Measurements from ENCODE around the gene MYMK. TPM values are rescaled to one million over a fixed set of nuclear protein-coding genes. Genes with fewer than 3 reads are reported as not detected.

Gene MYMK
- 0.25 and 0.27 TPM in 2 replicates for polyA plus RNA-seq (2013)

DNA sequence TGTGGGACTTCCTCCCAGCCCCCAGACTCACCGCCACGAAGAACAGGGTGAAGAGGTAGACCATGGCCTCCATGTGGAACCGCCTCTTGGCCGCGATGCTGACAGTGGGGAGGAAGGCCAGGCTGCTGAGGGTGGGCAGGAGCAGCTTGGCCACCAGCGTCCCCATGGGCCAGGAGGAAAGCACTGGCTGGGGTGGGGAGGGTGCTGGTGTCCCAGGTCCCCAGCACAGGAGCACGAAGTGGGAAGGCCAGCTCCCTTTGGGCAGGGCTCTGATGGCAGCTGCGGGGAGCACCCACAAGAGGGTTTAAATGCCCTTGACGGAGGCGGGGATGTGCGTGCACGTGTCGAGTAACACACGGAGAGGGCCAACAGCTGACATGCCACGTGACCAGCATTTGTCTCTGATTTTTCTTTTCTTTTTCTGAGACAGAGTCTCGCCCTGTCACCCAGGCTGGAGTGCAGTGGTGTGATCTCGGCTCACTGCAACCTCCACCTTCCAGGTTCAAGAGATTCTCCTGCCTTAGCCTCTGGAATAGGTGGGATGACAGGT is at the start of gene MYMK:
TSS of gene MYMK (minus strand) at position 281 of the 550 bp plus-strand sequence. CDS start at position 166, 115 bp downstream.
- Histone ChIP-seq H4K8ac (ENCODE audit: low read depth, low read length) (no peak within 1 kb of the TSS), H3K4me2 (ENCODE audit: low read length) (no peak within 1 kb of the TSS), H2AK5ac (ENCODE audit: low read length) (peak within 1 kb of the TSS; percentile 5), H3K4ac (ENCODE audit: low read depth, low read length) (no peak within 1 kb of the TSS), H3K27me3 (ENCODE audit: insufficient read depth, low read length) (no peaks in the 10 kb centered on the region), H2BK5ac (ENCODE audit: low read depth, low read length, poor library complexity) (no peak within 1 kb of the TSS), H3K23ac (ENCODE audit: low read length) (no peak within 1 kb of the TSS), H3K79me1 (ENCODE audit: low read length) (peaks cover 10% of the 10 kb centered on the region), H2BK12ac (ENCODE audit: low read length) (peak within 1 kb of the TSS; percentile 33), H2BK120ac (ENCODE audit: insufficient read depth, low read length, poor library complexity) (no peak within 1 kb of the TSS), H3K36me3 (ENCODE audit: control insufficient read depth in 1 of 2, insufficient read depth in 2 of 2, low read length in 2 of 2) (no peaks in the 10 kb centered on the region), H3K4me3 (ENCODE audit: low read depth, low read length) (no peak within 1 kb of the TSS), H3K79me2 (ENCODE audit: control insufficient read depth, insufficient read depth, low read length, poor library complexity) (no peaks in the 10 kb centered on the region), H2AFZ (ENCODE audit: insufficient read depth, low read length, poor library complexity) (no peak within 1 kb of the TSS), H3K4me1 (ENCODE audit: control insufficient read depth in 1 of 2, insufficient read depth in 2 of 2, low read length in 2 of 2) (peaks cover 29 to 37% of the 10 kb centered on the region in 2 experiments), H3K9me3 (ENCODE audit: insufficient read depth, low read depth, low read length) (no peaks in the 10 kb centered on the region), H4K91ac (ENCODE audit: low read depth, low read length) (peak within 1 kb of the TSS; percentile 59), H3K18ac (ENCODE audit: low read length) (no peak within 1 kb of the TSS), H3K14ac (ENCODE audit: low read length) (no peak within 1 kb of the TSS), H3K27ac (ENCODE audit: low read depth, low read length) (no peak within 1 kb of the TSS), H3K9ac (ENCODE audit: low read length) (no peak within 1 kb of the TSS), H4K12ac (ENCODE audit: low read depth, low read length) (no peak within 1 kb of the TSS)
- no peak for DNase-seq
- no CpG with 5 or more reads among the region's 17 CpGs for WGBS (ENCODE audit: extremely low coverage, insufficient coverage, insufficient read length)

- H3K36me3 ChIP-seq (ENCODE audit: control insufficient read depth in 1 of 2, insufficient read depth in 2 of 2, low read length in 2 of 2): peaks cover 0 to 5% of the 10 kb centered on the region in 2 experiments
- H4K12ac ChIP-seq (ENCODE audit: low read depth, low read length): no peak overlapping the region
- no peak overlapping the region for H2BK12ac ChIP-seq (ENCODE audit: low read length)
- no CpG with 5 or more reads among the region's 21 CpGs for WGBS (ENCODE audit: extremely low coverage, insufficient coverage, insufficient read length)
- H3K14ac ChIP-seq (ENCODE audit: low read length): no peak overlapping the region
- no peak overlapping the region for H2BK5ac ChIP-seq (ENCODE audit: low read depth, low read length, poor library complexity)
- no peaks in the 10 kb centered on the region for H3K9me3 ChIP-seq (ENCODE audit: insufficient read depth, low read depth, low read length)
- H3K18ac ChIP-seq (ENCODE audit: low read length): no peak overlapping the region
- H3K4me1 ChIP-seq (ENCODE audit: control insufficient read depth in 1 of 2, insufficient read depth in 2 of 2, low read length in 2 of 2): peaks cover 0 to 5% of the 10 kb centered on the region in 2 experiments
- no peak for DNase-seq
- no peak overlapping the region for H3K23ac ChIP-seq (ENCODE audit: low read length)
- H3K4ac ChIP-seq (ENCODE audit: low read depth, low read length): no peak overlapping the region
- no peak overlapping the region for H2BK120ac ChIP-seq (ENCODE audit: insufficient read depth, low read length, poor library complexity)
- no peaks in the 10 kb centered on the region for H3K79me2 ChIP-seq (ENCODE audit: control insufficient read depth, insufficient read depth, low read length, poor library complexity)
- no peaks in the 10 kb centered on the region for H3K79me1 ChIP-seq (ENCODE audit: low read length)
- no peak overlapping the region for H2AFZ ChIP-seq (ENCODE audit: insufficient read depth, low read length, poor library complexity)
- no peak overlapping the region for H3K4me2 ChIP-seq (ENCODE audit: low read length)
- H3K27ac ChIP-seq (ENCODE audit: low read depth, low read length): no peak overlapping the region
- H3K4me3 ChIP-seq (ENCODE audit: low read depth, low read length): no peak overlapping the region
- H2AK5ac ChIP-seq (ENCODE audit: low read length): no peak overlapping the region
- no peak overlapping the region for H4K91ac ChIP-seq (ENCODE audit: low read depth, low read length)
- H4K8ac ChIP-seq (ENCODE audit: low read depth, low read length): no peak overlapping the region
- H3K9ac ChIP-seq (ENCODE audit: low read length): no peak overlapping the region
- no peaks in the 10 kb centered on the region for H3K27me3 ChIP-seq (ENCODE audit: insufficient read depth, low read length)
These were observed 49.2 kb upstream of the MYMK start for GRCh38 chr9:133573791-133574515.

DNA sequence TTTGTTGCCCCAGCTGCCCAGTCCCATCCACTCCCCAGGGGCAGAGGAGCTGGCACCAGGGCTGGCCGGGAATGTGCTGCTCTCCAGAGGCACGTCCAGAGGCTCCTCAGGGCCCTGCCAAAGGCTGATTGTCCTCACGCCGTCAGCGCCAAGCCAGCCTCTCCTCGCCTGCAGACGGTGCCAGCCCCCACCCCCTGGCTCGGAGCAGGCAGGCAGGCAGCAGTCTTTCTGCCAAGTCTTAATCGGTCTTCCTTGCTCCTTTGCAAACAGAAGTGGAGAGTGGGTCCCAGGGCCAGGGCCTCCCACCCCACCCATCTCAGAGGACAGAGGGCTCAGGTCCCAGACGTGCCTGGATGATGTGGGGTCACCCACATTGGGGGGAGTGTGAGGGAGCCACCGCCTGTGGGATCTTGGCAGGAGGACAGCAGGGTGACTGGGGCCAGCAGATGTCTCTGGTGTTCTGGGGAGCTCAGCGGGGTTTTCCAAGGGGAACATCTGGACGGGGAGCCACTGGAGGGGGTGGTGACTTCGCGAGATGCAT is 48.1 kb upstream of the MYMK start:
- no CpG with 5 or more reads among the region's 15 CpGs for WGBS (ENCODE audit: extremely low coverage, insufficient coverage, insufficient read length)
- no peak overlapping the region for H2BK5ac ChIP-seq (ENCODE audit: low read depth, low read length, poor library complexity)
- H4K12ac ChIP-seq (ENCODE audit: low read depth, low read length): no peak overlapping the region
- no peak overlapping the region for H4K91ac ChIP-seq (ENCODE audit: low read depth, low read length)
- no peak overlapping the region for H2AK5ac ChIP-seq (ENCODE audit: low read length)
- no peak overlapping the region for H3K4me3 ChIP-seq (ENCODE audit: low read depth, low read length)
- H2BK120ac ChIP-seq (ENCODE audit: insufficient read depth, low read length, poor library complexity): no peak overlapping the region
- H3K27ac ChIP-seq (ENCODE audit: low read depth, low read length): no peak overlapping the region
- no peak overlapping the region for H3K4ac ChIP-seq (ENCODE audit: low read depth, low read length)
- no peaks in the 10 kb centered on the region for H3K79me1 ChIP-seq (ENCODE audit: low read length)
- no peak overlapping the region for H3K14ac ChIP-seq (ENCODE audit: low read length)
- no peaks in the 10 kb centered on the region for H3K9me3 ChIP-seq (ENCODE audit: insufficient read depth, low read depth, low read length)
- H2BK12ac ChIP-seq (ENCODE audit: low read length): no peak overlapping the region
- H3K9ac ChIP-seq (ENCODE audit: low read length): no peak overlapping the region
- H3K23ac ChIP-seq (ENCODE audit: low read length): no peak overlapping the region
- no peak overlapping the region for H3K4me2 ChIP-seq (ENCODE audit: low read length)
- no peak for DNase-seq
- no peaks in the 10 kb centered on the region for H3K79me2 ChIP-seq (ENCODE audit: control insufficient read depth, insufficient read depth, low read length, poor library complexity)
- no peaks in the 10 kb centered on the region for H3K27me3 ChIP-seq (ENCODE audit: insufficient read depth, low read length)
- no peak overlapping the region for H3K18ac ChIP-seq (ENCODE audit: low read length)
- no peak overlapping the region for H2AFZ ChIP-seq (ENCODE audit: insufficient read depth, low read length, poor library complexity)
- no peak overlapping the region for H4K8ac ChIP-seq (ENCODE audit: low read depth, low read length)
- peaks cover 0 to 5% of the 10 kb centered on the region in 2 experiments for H3K4me1 ChIP-seq (ENCODE audit: control insufficient read depth in 1 of 2, insufficient read depth in 2 of 2, low read length in 2 of 2)
- H3K36me3 ChIP-seq (ENCODE audit: control insufficient read depth in 1 of 2, insufficient read depth in 2 of 2, low read length in 2 of 2): peaks cover 0 to 5% of the 10 kb centered on the region in 2 experiments

- no peak overlapping the region for H3K27ac ChIP-seq (ENCODE audit: low read depth, low read length)
- no peaks in the 10 kb centered on the region for H3K9me3 ChIP-seq (ENCODE audit: insufficient read depth, low read depth, low read length)
- H3K79me2 ChIP-seq (ENCODE audit: control insufficient read depth, insufficient read depth, low read length, poor library complexity): no peaks in the 10 kb centered on the region
- H3K4me3 ChIP-seq (ENCODE audit: low read depth, low read length): no peak overlapping the region
- no peak overlapping the region for H3K9ac ChIP-seq (ENCODE audit: low read length)
- H2BK12ac ChIP-seq (ENCODE audit: low read length): no peak overlapping the region
- no peak overlapping the region for H2AK5ac ChIP-seq (ENCODE audit: low read length)
- H3K23ac ChIP-seq (ENCODE audit: low read length): no peak overlapping the region
- H2AFZ ChIP-seq (ENCODE audit: insufficient read depth, low read length, poor library complexity): no peak overlapping the region
- H4K12ac ChIP-seq (ENCODE audit: low read depth, low read length): no peak overlapping the region
- no peaks in the 10 kb centered on the region for H3K27me3 ChIP-seq (ENCODE audit: insufficient read depth, low read length)
- H2BK5ac ChIP-seq (ENCODE audit: low read depth, low read length, poor library complexity): no peak overlapping the region
- no peak overlapping the region for H2BK120ac ChIP-seq (ENCODE audit: insufficient read depth, low read length, poor library complexity)
- no peak for DNase-seq
- H4K91ac ChIP-seq (ENCODE audit: low read depth, low read length): no peak overlapping the region
- no peak overlapping the region for H3K14ac ChIP-seq (ENCODE audit: low read length)
- peaks cover 0 to 5% of the 10 kb centered on the region in 2 experiments for H3K36me3 ChIP-seq (ENCODE audit: control insufficient read depth in 1 of 2, insufficient read depth in 2 of 2, low read length in 2 of 2)
- H3K79me1 ChIP-seq (ENCODE audit: low read length): no peaks in the 10 kb centered on the region
- no peak overlapping the region for H3K4ac ChIP-seq (ENCODE audit: low read depth, low read length)
- no peak overlapping the region for H3K18ac ChIP-seq (ENCODE audit: low read length)
- WGBS (ENCODE audit: extremely low coverage, insufficient coverage, insufficient read length): no CpG with 5 or more reads among the region's 20 CpGs
- no peak overlapping the region for H4K8ac ChIP-seq (ENCODE audit: low read depth, low read length)
- H3K4me2 ChIP-seq (ENCODE audit: low read length): no peak overlapping the region
- H3K4me1 ChIP-seq (ENCODE audit: control insufficient read depth in 1 of 2, insufficient read depth in 2 of 2, low read length in 2 of 2): peaks cover 0 to 5% of the 10 kb centered on the region in 2 experiments
These were observed 47.3 kb upstream of the MYMK start for GRCh38 chr9:133571896-133572595.
